Liver (tissue), 9 donors: ENCODE results near the gene KCNT1. TPM values are rescaled to one million over a fixed set of nuclear protein-coding genes. Genes with fewer than 3 reads are reported as not detected.

Experiments
- DNase-seq: peaks from one replicate; pipeline ENCODE4 v3.0.0-alpha.2; 2017; ENCODE audit warnings: low spot score
- H3K27ac ChIP-seq, 2 donors: one replicate each; pipeline ENCODE4 v1.7.0; 2013; ENCODE audit warnings: inconsistent platforms in 2 of 2, low read length in 2 of 2, control low read depth in 1 of 2, low read depth in 1 of 2, mild to moderate bottlenecking in 1 of 2
- H3K27me3 ChIP-seq, 4 donors: one replicate each; pipeline versions ENCODE4 v1.6.1 to v1.7.0; 2013; ENCODE audit warnings: low read length in 3 of 4, inconsistent platforms in 1 of 4, mild to moderate bottlenecking in 1 of 4, moderate library complexity in 1 of 4; ENCODE audit not compliant: control insufficient read depth in 4 of 4, insufficient read depth in 4 of 4
- H3K36me3 ChIP-seq, 4 donors: one replicate each; pipeline versions ENCODE4 v1.6.1 to v1.7.0; 2013; ENCODE audit warnings: low read length in 3 of 4, mild to moderate bottlenecking in 3 of 4, low read depth in 1 of 4, moderate library complexity in 1 of 4; ENCODE audit not compliant: control insufficient read depth in 4 of 4, insufficient read depth in 3 of 4
- H3K4me1 ChIP-seq, 4 donors: one replicate each; pipeline versions ENCODE4 v1.6.1 to v1.7.0; 2013; ENCODE audit warnings: low read length in 3 of 4, mild to moderate bottlenecking in 3 of 4, moderate library complexity in 1 of 4; ENCODE audit not compliant: control insufficient read depth in 4 of 4, insufficient read depth in 4 of 4
- H3K4me3 ChIP-seq, 3 donors: one replicate each; pipeline versions ENCODE4 v1.6.1 to v1.7.0; 2013; ENCODE audit warnings: low read length in 3 of 3, control low read depth in 1 of 3, low read depth in 1 of 3, mild to moderate bottlenecking in 1 of 3
- H3K9ac ChIP-seq, 2 donors: one replicate each; pipeline ENCODE4 v1.7.0; 2013; ENCODE audit warnings: low read length in 2 of 2, mild to moderate bottlenecking in 2 of 2, moderate library complexity in 2 of 2, control low read depth in 1 of 2, low read depth in 1 of 2
- H3K9me3 ChIP-seq, 4 donors: one replicate each; pipeline versions ENCODE4 v1.6.1 to v1.7.0; 2013; ENCODE audit warnings: low read length in 3 of 4; ENCODE audit not compliant: control insufficient read depth in 4 of 4
- ATF3 ChIP-seq: IDR thresholded peaks from 2 replicates; pipeline ENCODE4 v1.6.1; 2016; ENCODE audit warnings: antibody characterized with exemption
- EGR1 ChIP-seq, 2 donors: IDR thresholded peaks; 2 replicates each; pipeline ENCODE4 v1.6.1; 2016 to 2018; ENCODE audit warnings: antibody characterized with exemption in 2 of 2, low read depth in 2 of 2
- FOXA1 ChIP-seq: IDR thresholded peaks from 2 replicates; pipeline ENCODE4 v1.6.1; 2016; ENCODE audit warnings: antibody characterized with exemption
- FOXA2 ChIP-seq: IDR thresholded peaks from 2 replicates; pipeline ENCODE4 v1.6.1; 2016; ENCODE audit warnings: antibody characterized with exemption
- GABPA ChIP-seq, 2 donors: IDR thresholded peaks in 1 of 2; conservative IDR thresholded peaks in 1 of 2; 2 replicates each; pipeline ENCODE4 v1.6.1; 2016; ENCODE audit warnings: antibody characterized with exemption in 2 of 2, mild to moderate bottlenecking in 1 of 2, moderate library complexity in 1 of 2
- HNF4A ChIP-seq, 2 donors: conservative IDR thresholded peaks; 2 replicates each; pipeline ENCODE4 v1.6.1; 2016; ENCODE audit warnings: antibody characterized with exemption in 2 of 2, mild to moderate bottlenecking in 2 of 2
- HNF4G ChIP-seq: IDR thresholded peaks from 2 replicates; pipeline ENCODE4 v1.6.1; 2016; ENCODE audit warnings: antibody characterized with exemption
- JUND ChIP-seq, 2 donors: IDR thresholded peaks; 2 replicates each; pipeline ENCODE4 v1.6.1; 2016; ENCODE audit warnings: antibody characterized with exemption in 2 of 2
- NR2F2 ChIP-seq: IDR thresholded peaks from 2 replicates; pipeline ENCODE4 v1.6.1; 2016; ENCODE audit warnings: antibody characterized with exemption
- RAD21 ChIP-seq, 2 donors: IDR thresholded peaks; 2 replicates each; pipeline ENCODE4 v1.6.1; 2016; ENCODE audit warnings: antibody characterized with exemption in 2 of 2, mild to moderate bottlenecking in 2 of 2
- RXRA ChIP-seq, 2 donors: IDR thresholded peaks; 2 replicates each; pipeline ENCODE4 v1.6.1; 2017 to 2018; ENCODE audit warnings: antibody characterized with exemption in 2 of 2, mild to moderate bottlenecking in 1 of 2
- SP1 ChIP-seq: IDR thresholded peaks from 2 replicates; pipeline ENCODE4 v1.6.1; 2018; ENCODE audit warnings: antibody characterized with exemption, mild to moderate bottlenecking
- TAF1 ChIP-seq: conservative IDR thresholded peaks from 2 replicates; pipeline ENCODE4 v1.6.1; 2016; ENCODE audit warnings: antibody characterized with exemption, mild to moderate bottlenecking
- YY1 ChIP-seq: IDR thresholded peaks from 2 replicates; pipeline ENCODE4 v1.6.1; 2016; ENCODE audit warnings: antibody characterized with exemption, mild to moderate bottlenecking
- WGBS: extraction: QIAGEN DNeasy Blood & Tissue Kit; methylation state at CpG from one replicate; pipeline ENCODE4 v1.1.7; 2013; 5-methylcytosine and 5-hydroxymethylcytosine counted together
- polyA plus RNA-seq, 2 donors: library from polyadenylated mRNA; stranded (reverse) in 1 of 2; unstranded in 1 of 2; fragments of 200-250 nt in 1 of 2; fragments of >200 nt in 1 of 2; fragmentation: Nextera tagmentation in 1 of 2; extraction: Ambion mirVana in 1 of 2; gene quantifications; one replicate each; pipeline versions ENCODE4 v1.2.1 to v1.2.3, GENCODE V29; 2013 to 2015
- total RNA-seq, 2 donors: library from RNA; depleted of rRNA; stranded (reverse); fragments of >200 nt; gene quantifications; one replicate each; pipeline ENCODE4 v1.2.3, GENCODE V29; 2014
- TF ChIP-seq, protein P1 (sequence below): IDR thresholded peaks from 2 replicates; pipeline ENCODE4 v1.6.1; 2016; ENCODE audit warnings: antibody characterized with exemption
- TF ChIP-seq, protein P2 (sequence below): fragments of 150-350 bp; IDR thresholded peaks from 2 replicates; pipeline ENCODE4 v1.5.1; 2017; ENCODE audit warnings: improper control_type of control experiment, low read depth, low read length; ENCODE audit not compliant: missing input control
- TF ChIP-seq, protein P3 (sequence below): IDR thresholded peaks from 2 replicates; pipeline ENCODE4 v1.6.1; 2016; ENCODE audit warnings: antibody characterized with exemption
- TF ChIP-seq, protein P4 (sequence below): IDR thresholded peaks from 2 replicates; pipeline ENCODE4 v1.6.1; 2016; ENCODE audit warnings: antibody characterized with exemption, mild to moderate bottlenecking
- donor health status: healthy.
- donor health status: healthy.
- donor health status: healthy.
- donor health status: healthy.
- donor health status: healthy.

Gene KCNT1
- total and polyA plus RNA-seq, 4 donors: 0.08 TPM; not detected in 2

- no peaks in the 10 kb centered on the region for H3K27me3 ChIP-seq
- no peak overlapping the region for H3K9ac ChIP-seq
- no peaks in the 10 kb centered on the region for H3K9me3 ChIP-seq
- no peak overlapping the region for H3K4me3 ChIP-seq
- DNase-seq: no peak
- no peak overlapping the region for H3K27ac ChIP-seq
- no peak for TF ChIP-seq ATF3
- TF ChIP-seq, protein P1, sequence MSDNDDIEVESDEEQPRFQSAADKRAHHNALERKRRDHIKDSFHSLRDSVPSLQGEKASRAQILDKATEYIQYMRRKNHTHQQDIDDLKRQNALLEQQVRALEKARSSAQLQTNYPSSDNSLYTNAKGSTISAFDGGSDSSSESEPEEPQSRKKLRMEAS: no peak
- no peak for TF ChIP-seq RXRA (IDR thresholded peaks at IDR 0.05)
- TF ChIP-seq, protein P2, sequence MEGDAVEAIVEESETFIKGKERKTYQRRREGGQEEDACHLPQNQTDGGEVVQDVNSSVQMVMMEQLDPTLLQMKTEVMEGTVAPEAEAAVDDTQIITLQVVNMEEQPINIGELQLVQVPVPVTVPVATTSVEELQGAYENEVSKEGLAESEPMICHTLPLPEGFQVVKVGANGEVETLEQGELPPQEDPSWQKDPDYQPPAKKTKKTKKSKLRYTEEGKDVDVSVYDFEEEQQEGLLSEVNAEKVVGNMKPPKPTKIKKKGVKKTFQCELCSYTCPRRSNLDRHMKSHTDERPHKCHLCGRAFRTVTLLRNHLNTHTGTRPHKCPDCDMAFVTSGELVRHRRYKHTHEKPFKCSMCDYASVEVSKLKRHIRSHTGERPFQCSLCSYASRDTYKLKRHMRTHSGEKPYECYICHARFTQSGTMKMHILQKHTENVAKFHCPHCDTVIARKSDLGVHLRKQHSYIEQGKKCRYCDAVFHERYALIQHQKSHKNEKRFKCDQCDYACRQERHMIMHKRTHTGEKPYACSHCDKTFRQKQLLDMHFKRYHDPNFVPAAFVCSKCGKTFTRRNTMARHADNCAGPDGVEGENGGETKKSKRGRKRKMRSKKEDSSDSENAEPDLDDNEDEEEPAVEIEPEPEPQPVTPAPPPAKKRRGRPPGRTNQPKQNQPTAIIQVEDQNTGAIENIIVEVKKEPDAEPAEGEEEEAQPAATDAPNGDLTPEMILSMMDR: no peak
- no peak for TF ChIP-seq FOXA1
- TF ChIP-seq, protein P3, sequence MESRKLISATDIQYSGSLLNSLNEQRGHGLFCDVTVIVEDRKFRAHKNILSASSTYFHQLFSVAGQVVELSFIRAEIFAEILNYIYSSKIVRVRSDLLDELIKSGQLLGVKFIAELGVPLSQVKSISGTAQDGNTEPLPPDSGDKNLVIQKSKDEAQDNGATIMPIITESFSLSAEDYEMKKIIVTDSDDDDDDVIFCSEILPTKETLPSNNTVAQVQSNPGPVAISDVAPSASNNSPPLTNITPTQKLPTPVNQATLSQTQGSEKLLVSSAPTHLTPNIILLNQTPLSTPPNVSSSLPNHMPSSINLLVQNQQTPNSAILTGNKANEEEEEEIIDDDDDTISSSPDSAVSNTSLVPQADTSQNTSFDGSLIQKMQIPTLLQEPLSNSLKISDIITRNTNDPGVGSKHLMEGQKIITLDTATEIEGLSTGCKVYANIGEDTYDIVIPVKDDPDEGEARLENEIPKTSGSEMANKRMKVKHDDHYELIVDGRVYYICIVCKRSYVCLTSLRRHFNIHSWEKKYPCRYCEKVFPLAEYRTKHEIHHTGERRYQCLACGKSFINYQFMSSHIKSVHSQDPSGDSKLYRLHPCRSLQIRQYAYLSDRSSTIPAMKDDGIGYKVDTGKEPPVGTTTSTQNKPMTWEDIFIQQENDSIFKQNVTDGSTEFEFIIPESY: no peak
- TF ChIP-seq, protein P4, sequence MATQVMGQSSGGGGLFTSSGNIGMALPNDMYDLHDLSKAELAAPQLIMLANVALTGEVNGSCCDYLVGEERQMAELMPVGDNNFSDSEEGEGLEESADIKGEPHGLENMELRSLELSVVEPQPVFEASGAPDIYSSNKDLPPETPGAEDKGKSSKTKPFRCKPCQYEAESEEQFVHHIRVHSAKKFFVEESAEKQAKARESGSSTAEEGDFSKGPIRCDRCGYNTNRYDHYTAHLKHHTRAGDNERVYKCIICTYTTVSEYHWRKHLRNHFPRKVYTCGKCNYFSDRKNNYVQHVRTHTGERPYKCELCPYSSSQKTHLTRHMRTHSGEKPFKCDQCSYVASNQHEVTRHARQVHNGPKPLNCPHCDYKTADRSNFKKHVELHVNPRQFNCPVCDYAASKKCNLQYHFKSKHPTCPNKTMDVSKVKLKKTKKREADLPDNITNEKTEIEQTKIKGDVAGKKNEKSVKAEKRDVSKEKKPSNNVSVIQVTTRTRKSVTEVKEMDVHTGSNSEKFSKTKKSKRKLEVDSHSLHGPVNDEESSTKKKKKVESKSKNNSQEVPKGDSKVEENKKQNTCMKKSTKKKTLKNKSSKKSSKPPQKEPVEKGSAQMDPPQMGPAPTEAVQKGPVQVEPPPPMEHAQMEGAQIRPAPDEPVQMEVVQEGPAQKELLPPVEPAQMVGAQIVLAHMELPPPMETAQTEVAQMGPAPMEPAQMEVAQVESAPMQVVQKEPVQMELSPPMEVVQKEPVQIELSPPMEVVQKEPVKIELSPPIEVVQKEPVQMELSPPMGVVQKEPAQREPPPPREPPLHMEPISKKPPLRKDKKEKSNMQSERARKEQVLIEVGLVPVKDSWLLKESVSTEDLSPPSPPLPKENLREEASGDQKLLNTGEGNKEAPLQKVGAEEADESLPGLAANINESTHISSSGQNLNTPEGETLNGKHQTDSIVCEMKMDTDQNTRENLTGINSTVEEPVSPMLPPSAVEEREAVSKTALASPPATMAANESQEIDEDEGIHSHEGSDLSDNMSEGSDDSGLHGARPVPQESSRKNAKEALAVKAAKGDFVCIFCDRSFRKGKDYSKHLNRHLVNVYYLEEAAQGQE: no peak
- no peak for TF ChIP-seq RAD21 (IDR thresholded peaks at IDR 0.05)
- TF ChIP-seq YY1: no peak
- TF ChIP-seq TAF1: no peak
- no peak for TF ChIP-seq NR2F2
- no peak for TF ChIP-seq HNF4G
- TF ChIP-seq HNF4A (conservative IDR thresholded peaks at IDR 0.05): no peak
- no peak for TF ChIP-seq FOXA2
- TF ChIP-seq JUND (IDR thresholded peaks at IDR 0.05): no peak
- no peak for TF ChIP-seq SP1
- no peak for TF ChIP-seq EGR1 (IDR thresholded peaks at IDR 0.05; ENCODE audit: low read depth in 2 of 2)
- no peak for TF ChIP-seq GABPA (IDR thresholded peaks at IDR 0.05 in 1 of 2, conservative IDR thresholded peaks at IDR 0.05 in 1 of 2)
- H3K36me3 ChIP-seq: no peaks in the 10 kb centered on the region
- 58% methylated on average over 7 of the region's 7 CpGs for WGBS
- no peaks in the 10 kb centered on the region for H3K4me1 ChIP-seq
These were observed 73.9 kb downstream of the KCNT1 start for GRCh38 chr9:135775911-135776310.
